Activated B cell treated with CpG ODN at 0.5 μM for 24 hours (primary cell): ENCODE results near the gene MIOX. TPM values are rescaled to one million over a fixed set of nuclear protein-coding genes. Genes with fewer than 3 reads are reported as not detected.

Experiments
- total RNA-seq: library from RNA; stranded (reverse); gene quantifications from 2 replicates; pipeline ENCODE4 v1.2.3, GENCODE V29; 2022

MIOX gene
- total RNA-seq, 1 donor from 2014 or later, result 0.22 TPM

Other genes with a start within 250 kb of the MIOX start
- gene TUBGCP6, start 241.8 kb upstream of the MIOX start, total RNA-seq, result 87.5 and 103 TPM in 2 replicates
- gene HDAC10, start 235.6 kb upstream of the MIOX start, total RNA-seq, result 65.0 and 68.2 TPM in 2 replicates
- 4.1 and 4.4 TPM in 2 replicates for gene MAPK12, start 225.2 kb upstream of the MIOX start, total RNA-seq
- gene MAPK11, start 216.5 kb upstream of the MIOX start, total RNA-seq, result 10.7 and 11.3 TPM in 2 replicates
- 18.6 and 20.6 TPM in 2 replicates for gene PLXNB2, start 179.2 kb upstream of the MIOX start, total RNA-seq
- 3.2 and 5.2 TPM in 2 replicates for gene DENND6B, start 159.8 kb upstream of the MIOX start, total RNA-seq
- 64.0 and 77.3 TPM in 2 replicates for gene PPP6R2, start 143.5 kb upstream of the MIOX start, total RNA-seq
- gene SBF1, start 11.8 kb upstream of the MIOX start, total RNA-seq, result 114 and 144 TPM in 2 replicates
- gene ADM2, start 5.3 kb upstream of the MIOX start, total RNA-seq, result 5.1 and 5.2 TPM in 2 replicates
- 76.6 and 81.0 TPM in 2 replicates for gene LMF2, start 20.8 kb downstream of the MIOX start, total RNA-seq
- gene NCAPH2, start 21.4 kb downstream of the MIOX start, total RNA-seq, result 63.9 and 68.2 TPM in 2 replicates
- gene SCO2, start 38.7 kb downstream of the MIOX start, total RNA-seq, result 7.1 and 11.6 TPM in 2 replicates
- gene TYMP, start 43.2 kb downstream of the MIOX start, total RNA-seq, result 91.8 and 92.9 TPM in 2 replicates
- gene KLHDC7B, start 59.0 kb downstream of the MIOX start, total RNA-seq, result 4.9 and 5.2 TPM in 2 replicates
- gene SYCE3, start 76.1 kb downstream of the MIOX start, total RNA-seq, result not detected in 2 replicates
- 32.2 and 33.5 TPM in 2 replicates for gene CPT1B, start 91.6 kb downstream of the MIOX start, total RNA-seq
- gene CHKB, start 96.0 kb downstream of the MIOX start, total RNA-seq, result 138 and 158 TPM in 2 replicates
- 0.18 and 0.20 TPM in 2 replicates for gene MAPK8IP2, start 113.9 kb downstream of the MIOX start, total RNA-seq
- 49.0 and 50.9 TPM in 2 replicates for gene ARSA, start 141.3 kb downstream of the MIOX start, total RNA-seq
- gene SHANK3, start 186.0 kb downstream of the MIOX start, total RNA-seq, result not detected in 2 replicates